Kidney (tissue), 14 donors: Measurements from ENCODE around the gene SLC9A8. TPM values are rescaled to one million over a fixed set of nuclear protein-coding genes. Genes with fewer than 3 reads are reported as not detected.

Experiments
- DNase-seq, 5 donors: peaks; one replicate each; pipeline ENCODE4 v3.0.0-alpha.2; 2013 to 2020
- FAIRE-seq: peaks from 2 replicates; lab custom pipeline; 2012; peaks lifted over from hg19 to GRCh38; lab: Jason Lieb, UNC
- H3K27ac ChIP-seq, 2 donors: one replicate each; pipeline ENCODE4 v1.7.0; 2013; ENCODE audit warnings: low read depth in 2 of 2, low read length in 2 of 2, inconsistent platforms in 1 of 2
- H3K27me3 ChIP-seq: one replicate; pipeline ENCODE4 v1.7.1; 2013; ENCODE audit warnings: low read length, inconsistent platforms; ENCODE audit not compliant: control insufficient read depth, insufficient read depth
- H3K36me3 ChIP-seq, 3 donors: one replicate each; pipeline versions ENCODE4 v1.7.0 to v1.7.1; 2013; ENCODE audit warnings: low read length in 3 of 3, control low read depth in 1 of 3, inconsistent platforms in 1 of 3; ENCODE audit not compliant: insufficient read depth in 3 of 3, control insufficient read depth in 2 of 3
- H3K4me1 ChIP-seq, 3 donors: one replicate each; pipeline versions ENCODE4 v1.7.0 to v1.7.1; 2013; ENCODE audit warnings: low read length in 3 of 3, inconsistent platforms in 1 of 3, low read depth in 1 of 3; ENCODE audit not compliant: control insufficient read depth in 2 of 3, insufficient read depth in 2 of 3
- H3K4me3 ChIP-seq, 3 donors: one replicate each; pipeline versions ENCODE4 v1.7.0 to v1.8.1; 2013; ENCODE audit warnings: low read length in 3 of 3, control low read depth in 1 of 3, inconsistent platforms in 1 of 3
- H3K9ac ChIP-seq, 3 donors: one replicate each; pipeline versions ENCODE4 v1.7.0 to v1.7.1; 2013; ENCODE audit warnings: low read length in 3 of 3, control low read depth in 1 of 3, inconsistent platforms in 1 of 3
- H3K9me3 ChIP-seq, 3 donors: one replicate each; pipeline versions ENCODE4 v1.7.0 to v1.7.1; 2013; ENCODE audit warnings: low read length in 3 of 3, control low read depth in 1 of 3, inconsistent platforms in 1 of 3; ENCODE audit not compliant: control insufficient read depth in 2 of 3, insufficient read depth in 1 of 3
- intact Hi-C: fragments of 100-400 bp; cut with DNase I; formaldehyde crosslinking; loops from one replicate; pipeline ENCODE4 v1.11.1; 2022
- polyA plus RNA-seq: library from polyadenylated mRNA; stranded (reverse); fragments of 350-450 nt; fragmentation: Illumina TruSeq; extraction: RNeasy Lipid Tissue Mini Kit (QIAGEN cat#74804); gene quantifications from one replicate; pipeline ENCODE4 v1.2.3, GENCODE V29; 2014; ENCODE audit warnings: low read depth, low replicate concordance; ENCODE audit not compliant: insufficient read depth
- total RNA-seq: library from RNA; stranded (reverse); fragmentation: NEBNext Ultra II Directional; extraction: Animal tissue kit (Norgen Biotek cat#: 25700); gene quantifications from one replicate; pipeline ENCODE4 v1.2.1, GENCODE V29; 2021
- TF ChIP-seq, protein P1 (sequence below): IDR thresholded peaks from 3 replicates; pipeline ENCODE4 v1.5.1; 2012; ENCODE audit warnings: mild to moderate bottlenecking, moderate library complexity, borderline replicate concordance; ENCODE audit not compliant: insufficient read depth; ENCODE audit errors: extremely low read depth
- donor health status: control.
- donor health status: control.
- donor health status: control.
- donor health status: control.
- donor health status: control.
- donor health status: DM: yes; HTN: yes; CAD: no.
- donor health status: Normal renal cell carcinoma (clear cell type).

The SLC9A8 gene
- total and polyA plus RNA-seq, 2 donors from 2014 or later: 4.5 to 22.4 TPM

- DNase-seq: peak in 1 of 5 donors; percentile 7
These were observed 94.1 kb downstream of the SLC9A8 start for GRCh38 chr20:49906615-49907154.

DNA sequence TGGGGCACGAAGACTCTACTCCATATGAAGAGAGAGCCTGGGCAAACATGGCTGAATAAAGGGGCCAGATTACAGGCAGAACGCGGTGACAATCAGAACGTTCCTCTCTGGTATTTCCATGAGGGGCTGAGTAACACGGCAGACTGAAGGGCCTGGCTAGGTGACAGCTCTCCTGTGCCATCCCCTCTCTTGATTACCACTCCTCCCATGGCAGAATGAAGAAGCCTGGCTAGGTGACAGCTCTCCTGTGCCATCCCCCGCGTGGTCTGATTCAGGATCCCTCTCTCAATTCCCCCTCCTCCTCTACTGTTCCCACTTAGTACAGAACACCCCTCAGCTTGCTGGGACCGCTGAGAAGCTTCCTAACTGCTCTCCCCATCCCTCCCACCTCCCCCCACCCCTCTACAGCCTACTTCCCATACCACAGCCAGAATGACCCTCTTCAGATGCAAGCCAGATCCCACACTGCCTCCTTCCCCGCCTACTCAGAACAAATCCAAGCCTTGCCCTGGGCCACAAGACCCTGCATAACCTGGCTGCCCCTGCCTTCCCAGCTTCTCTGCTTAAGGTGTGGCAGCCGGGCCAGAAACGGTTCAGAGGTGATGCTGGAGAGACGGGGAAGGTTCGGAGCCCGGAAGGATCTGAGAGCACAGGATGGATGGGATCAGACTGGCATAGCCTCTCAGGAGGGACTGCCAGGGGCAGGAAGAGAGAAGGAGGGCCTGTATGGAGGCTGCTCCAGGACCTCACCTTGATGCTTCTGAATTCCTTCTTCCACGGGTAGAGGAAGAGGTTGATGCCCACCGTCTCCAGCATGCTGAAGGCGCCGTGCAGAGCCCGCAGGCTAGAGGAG is 95.0 kb downstream of the SLC9A8 start:
- no peak overlapping the region for H3K27ac ChIP-seq
- H3K9ac ChIP-seq: no peak overlapping the region

More at GRCh38 chr20:49906615-49907154, 94.1 kb downstream of the SLC9A8 start:
- no peak overlapping the region for H3K9ac ChIP-seq
- H3K36me3 ChIP-seq: peaks cover 2 to 29% (median 17%) of the 10 kb centered on the region in 3 donors
- no peak for FAIRE-seq
- H3K27me3 ChIP-seq: no peaks in the 10 kb centered on the region
- intact Hi-C loops: no loop called here
- H3K4me1 ChIP-seq: peaks cover 0 to 2% (median 0%) of the 10 kb centered on the region in 3 donors
- H3K27ac ChIP-seq: no peak overlapping the region
- no peak overlapping the region for H3K4me3 ChIP-seq
- no peaks in the 10 kb centered on the region for H3K9me3 ChIP-seq
- TF ChIP-seq, protein P1, sequence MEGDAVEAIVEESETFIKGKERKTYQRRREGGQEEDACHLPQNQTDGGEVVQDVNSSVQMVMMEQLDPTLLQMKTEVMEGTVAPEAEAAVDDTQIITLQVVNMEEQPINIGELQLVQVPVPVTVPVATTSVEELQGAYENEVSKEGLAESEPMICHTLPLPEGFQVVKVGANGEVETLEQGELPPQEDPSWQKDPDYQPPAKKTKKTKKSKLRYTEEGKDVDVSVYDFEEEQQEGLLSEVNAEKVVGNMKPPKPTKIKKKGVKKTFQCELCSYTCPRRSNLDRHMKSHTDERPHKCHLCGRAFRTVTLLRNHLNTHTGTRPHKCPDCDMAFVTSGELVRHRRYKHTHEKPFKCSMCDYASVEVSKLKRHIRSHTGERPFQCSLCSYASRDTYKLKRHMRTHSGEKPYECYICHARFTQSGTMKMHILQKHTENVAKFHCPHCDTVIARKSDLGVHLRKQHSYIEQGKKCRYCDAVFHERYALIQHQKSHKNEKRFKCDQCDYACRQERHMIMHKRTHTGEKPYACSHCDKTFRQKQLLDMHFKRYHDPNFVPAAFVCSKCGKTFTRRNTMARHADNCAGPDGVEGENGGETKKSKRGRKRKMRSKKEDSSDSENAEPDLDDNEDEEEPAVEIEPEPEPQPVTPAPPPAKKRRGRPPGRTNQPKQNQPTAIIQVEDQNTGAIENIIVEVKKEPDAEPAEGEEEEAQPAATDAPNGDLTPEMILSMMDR: no peak

GRCh38 chr20:49908258-49908565 is 95.6 kb downstream of the SLC9A8 start:
- intact Hi-C loops: no loop called here
- no peak overlapping the region for H3K4me3 ChIP-seq
- no peaks in the 10 kb centered on the region for H3K9me3 ChIP-seq
- DNase-seq: peak in 1 of 5 donors; percentile 7
- H3K4me1 ChIP-seq: peaks cover 0 to 2% (median under 1%) of the 10 kb centered on the region in 3 donors
- H3K9ac ChIP-seq: no peak overlapping the region
- peaks cover 2 to 29% (median 17%) of the 10 kb centered on the region in 3 donors for H3K36me3 ChIP-seq
- no peak overlapping the region for H3K27ac ChIP-seq
- no peak for FAIRE-seq
- TF ChIP-seq, protein P1: no peak
- no peaks in the 10 kb centered on the region for H3K27me3 ChIP-seq

More for the DNA sequence above, 95.0 kb downstream of the SLC9A8 start:
- H3K4me3 ChIP-seq: no peak overlapping the region
- no peaks in the 10 kb centered on the region for H3K27me3 ChIP-seq
- TF ChIP-seq, protein P1: no peak
- H3K9me3 ChIP-seq: no peaks in the 10 kb centered on the region
- intact Hi-C loops: no loop called here
- peaks cover 0 to 2% (median 0%) of the 10 kb centered on the region in 3 donors for H3K4me1 ChIP-seq
- DNase-seq (peak in 1 of 5 donors; percentile 13), FAIRE-seq (no peak)
- H3K36me3 ChIP-seq: peaks cover 2 to 29% (median 17%) of the 10 kb centered on the region in 3 donors
